ENCODE data around the gene NFYC.

The NFYC gene

DNA sequence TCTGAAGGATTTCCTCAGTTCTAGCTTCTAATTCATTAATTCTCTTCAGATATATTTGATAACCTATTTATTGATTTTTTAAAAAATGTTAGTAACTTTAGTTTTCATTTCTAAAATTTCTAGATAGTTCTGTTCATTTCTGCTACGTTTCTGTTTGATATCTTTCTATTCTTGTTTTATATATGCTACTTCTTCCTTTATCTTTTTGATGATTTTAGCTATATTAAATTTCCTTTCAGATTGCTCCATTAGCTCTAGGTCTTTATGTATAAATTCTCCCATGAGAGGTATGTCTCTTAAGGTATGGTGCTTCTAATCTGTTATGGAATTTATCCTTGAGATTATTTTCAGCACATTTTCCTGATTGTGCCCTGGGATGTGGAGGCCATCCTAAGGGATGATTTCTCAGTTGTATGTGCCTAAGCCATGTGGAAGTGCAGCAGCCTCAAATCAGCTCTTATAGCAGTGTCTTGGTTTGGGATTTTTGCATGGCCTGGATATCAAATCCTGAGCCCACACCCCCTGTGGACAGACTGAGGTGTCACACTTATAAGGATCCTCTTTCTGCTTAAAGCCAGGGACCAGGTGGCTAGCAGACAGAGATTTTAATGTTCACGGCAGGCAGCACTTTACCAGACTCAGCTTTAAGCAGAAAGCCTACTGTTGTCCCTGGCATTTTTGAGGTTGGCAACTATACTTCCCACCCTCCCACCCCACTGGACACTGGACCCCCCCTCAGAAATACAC is 85.9 kb downstream of the NFYC start:
- in situ Hi-C loops (cut with HindIII; ENCODE audit: low sequenced_read_pairs): no loop called here

DNA sequence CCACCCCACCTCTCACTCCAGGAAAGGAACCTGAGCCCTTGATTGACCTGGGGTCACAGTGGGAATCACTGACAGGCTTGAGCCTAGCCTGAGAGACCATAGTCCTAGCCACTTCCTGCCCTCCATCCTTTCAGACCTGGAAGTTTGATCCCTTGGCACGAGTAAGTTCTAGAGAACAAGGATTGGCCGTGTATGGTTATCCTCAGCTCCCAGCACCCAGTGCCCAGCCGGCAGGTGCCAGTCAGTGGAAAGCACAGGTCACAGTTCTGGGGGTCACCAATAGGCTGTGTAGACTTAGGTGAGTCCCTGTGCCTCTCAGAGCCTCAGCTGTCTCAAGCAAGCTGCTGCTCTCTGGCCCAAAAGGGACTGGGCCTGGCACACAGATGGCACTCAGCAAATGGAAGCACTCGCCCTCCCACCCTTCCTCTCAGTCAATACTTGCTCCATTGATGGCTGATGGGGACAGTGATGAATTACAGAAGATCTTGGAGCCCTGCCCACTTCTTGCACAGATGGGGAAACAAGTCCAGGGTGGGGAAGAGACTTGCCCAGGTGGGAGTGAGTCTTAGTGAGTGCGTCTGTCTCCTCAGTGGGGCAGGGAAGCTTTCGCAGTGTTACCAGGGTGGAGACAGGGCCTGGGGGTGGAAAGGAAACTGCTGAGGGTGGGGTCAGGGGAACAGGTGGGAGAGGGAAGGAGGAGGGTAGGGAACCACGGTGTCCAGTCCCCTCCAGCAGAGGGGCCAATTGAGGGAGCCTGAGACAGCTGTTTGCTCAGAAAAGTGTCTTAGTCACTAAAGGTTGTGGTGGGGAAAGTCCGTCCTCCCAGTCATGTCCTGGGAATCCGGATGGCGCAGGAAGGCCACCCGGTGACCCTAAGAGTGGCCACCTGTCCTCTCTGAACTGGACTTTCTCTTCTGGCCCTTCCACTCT is 89.4 kb downstream of the NFYC start:
- in situ Hi-C loops (cut with HindIII; ENCODE audit: low sequenced_read_pairs): no loop called here

DNA sequence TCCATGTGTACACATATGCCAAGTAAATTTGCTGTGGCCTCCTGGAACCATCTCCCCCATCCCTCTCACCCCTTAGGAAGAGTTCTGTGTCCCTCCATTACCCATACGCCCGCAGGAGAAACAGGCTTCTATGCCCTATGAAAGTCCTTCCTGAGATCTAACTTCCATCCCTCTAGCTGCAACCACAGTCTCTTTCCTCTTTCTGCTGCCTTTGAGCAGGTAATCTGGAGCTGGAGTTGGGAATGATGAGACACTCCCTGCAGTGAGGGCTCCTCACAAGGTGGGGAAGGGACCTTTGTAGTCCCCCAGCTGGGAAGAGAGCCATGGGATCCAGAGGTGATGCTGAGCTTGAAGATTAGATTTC is 90.1 kb downstream of the NFYC start:
- in situ Hi-C loops (cut with HindIII; ENCODE audit: low sequenced_read_pairs): no loop called here

DNA sequence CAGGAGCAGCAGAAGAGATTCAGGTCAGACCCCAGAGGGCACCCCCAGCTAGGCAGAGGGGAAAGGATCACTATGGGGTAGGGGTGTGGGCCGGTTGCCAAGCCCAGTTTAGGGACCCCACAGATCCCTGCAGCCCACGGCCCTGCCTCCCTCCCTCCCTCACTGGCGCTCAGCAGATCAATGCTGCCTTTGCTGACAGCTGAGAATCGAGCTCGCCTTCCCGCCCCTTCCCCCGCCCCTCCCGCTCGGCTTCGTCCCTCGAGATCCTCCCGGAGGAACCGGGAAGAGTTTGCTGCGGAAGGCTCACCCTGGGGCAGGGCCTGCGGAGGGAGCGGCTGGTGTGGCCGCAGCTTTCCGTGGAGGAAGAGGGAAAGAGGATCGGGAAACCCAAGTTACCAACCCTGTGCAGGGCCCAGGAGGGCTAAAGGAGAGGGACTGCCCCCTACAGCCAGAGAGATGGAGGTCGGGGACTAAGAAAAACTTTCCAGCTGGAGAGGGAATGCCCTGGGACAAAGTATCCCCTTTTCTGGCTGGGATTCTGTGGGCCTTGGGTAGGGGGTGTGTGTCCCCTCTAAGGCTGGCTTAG is 91.0 kb downstream of the NFYC start:
- in situ Hi-C loops (cut with HindIII; ENCODE audit: low sequenced_read_pairs): no loop called here

DNA sequence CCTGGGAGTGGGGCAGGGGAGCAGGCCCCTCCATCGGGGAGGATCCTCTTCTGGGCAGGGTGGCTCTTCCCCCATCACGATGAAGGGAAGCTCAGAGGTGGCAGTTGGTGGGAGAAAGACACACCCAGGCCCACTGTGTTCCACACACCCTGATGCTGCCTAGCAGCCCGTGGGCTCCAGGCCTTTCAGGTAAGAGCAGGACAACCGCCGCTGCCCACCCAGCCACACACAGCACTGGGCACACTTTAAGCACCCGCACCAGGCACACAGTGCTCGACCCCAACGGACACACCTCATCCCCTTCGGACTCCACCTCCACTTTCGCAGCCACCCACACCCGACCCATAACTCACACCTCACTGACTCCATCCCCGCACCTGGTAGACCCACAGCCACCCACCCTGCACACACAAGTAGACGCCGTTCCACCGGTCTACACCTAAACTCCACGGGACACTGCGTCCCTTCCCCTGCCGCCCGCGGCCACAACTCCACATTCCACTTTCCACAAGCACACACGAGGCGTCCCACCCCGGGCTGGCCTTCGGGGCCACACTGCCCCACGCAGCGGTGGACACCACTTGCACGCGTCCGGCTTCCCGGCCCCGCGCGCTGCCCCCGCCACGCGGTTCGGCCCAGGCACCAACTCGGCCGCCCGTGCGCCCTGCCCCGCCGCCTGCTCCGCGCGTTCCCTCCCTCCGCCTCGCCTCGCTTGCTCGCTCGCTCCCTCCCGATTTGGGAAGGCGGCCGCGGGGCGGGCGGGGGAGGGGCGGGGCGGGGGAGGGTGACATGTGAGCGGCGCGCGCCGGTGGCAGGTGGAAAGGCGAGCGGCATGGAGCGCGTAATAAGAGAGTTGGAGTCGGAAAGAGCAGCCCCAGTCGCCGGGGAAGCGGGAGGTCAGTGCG is 91.7 kb downstream of the NFYC start, which contains the start of gene KCNQ4:
Gene KCNQ4, plus strand, starts transcription at position 787 of the 905 bp plus-strand sequence. CDS start 307 bp downstream, outside the sequence.
- in situ Hi-C loops (cut with HindIII; ENCODE audit: low sequenced_read_pairs): no loop called here

DNA sequence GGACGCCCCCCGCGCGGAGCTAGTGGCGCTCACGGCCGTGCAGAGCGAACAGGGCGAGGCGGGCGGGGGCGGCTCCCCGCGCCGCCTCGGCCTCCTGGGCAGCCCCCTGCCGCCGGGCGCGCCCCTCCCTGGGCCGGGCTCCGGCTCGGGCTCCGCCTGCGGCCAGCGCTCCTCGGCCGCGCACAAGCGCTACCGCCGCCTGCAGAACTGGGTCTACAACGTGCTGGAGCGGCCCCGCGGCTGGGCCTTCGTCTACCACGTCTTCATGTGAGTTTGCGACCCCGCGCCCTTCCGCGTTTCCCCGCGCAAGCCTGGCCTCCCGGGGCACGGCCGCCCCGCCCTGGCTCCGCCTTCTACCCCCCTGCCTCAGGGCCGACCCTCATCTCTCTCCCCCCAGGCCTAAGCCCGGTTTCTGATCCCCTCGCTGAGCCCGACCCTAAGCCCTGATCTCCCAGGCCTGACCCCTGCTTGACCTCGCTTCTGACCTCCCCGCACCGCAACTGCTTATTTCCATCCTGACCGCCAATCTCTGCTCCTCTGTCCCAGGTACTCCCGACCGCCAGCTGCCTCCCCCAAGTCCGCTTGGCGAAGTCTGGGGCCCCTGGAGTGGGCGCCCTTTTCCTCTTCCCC is 92.8 kb downstream of the NFYC start:
- in situ Hi-C loops (cut with HindIII; ENCODE audit: low sequenced_read_pairs): no loop called here

DNA sequence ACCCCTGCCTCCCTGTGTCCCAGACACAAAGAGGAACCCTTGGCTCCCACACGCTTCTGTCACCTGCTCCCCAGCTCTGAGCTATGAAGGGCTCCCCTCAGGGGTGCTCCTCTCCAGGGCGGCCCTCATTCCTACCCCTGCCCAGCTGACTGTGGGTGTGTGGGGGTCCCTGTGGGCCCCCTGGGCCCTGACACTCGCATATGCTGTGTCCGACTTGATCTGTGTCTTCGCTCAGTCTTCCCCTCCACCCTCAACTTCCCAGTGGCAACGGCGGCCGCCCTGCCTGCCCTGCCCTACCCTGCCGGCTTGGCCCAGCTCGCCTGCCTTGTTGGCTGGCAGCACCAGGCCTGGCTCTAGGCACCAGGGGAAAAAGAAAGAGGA is 93.3 kb downstream of the NFYC start:
- in situ Hi-C loops (cut with HindIII; ENCODE audit: low sequenced_read_pairs): loop anchor here (5.0 kb wide), 2 partner anchors 38 to 62 kb away; no protein-coding TSS in a partner anchor

DNA sequence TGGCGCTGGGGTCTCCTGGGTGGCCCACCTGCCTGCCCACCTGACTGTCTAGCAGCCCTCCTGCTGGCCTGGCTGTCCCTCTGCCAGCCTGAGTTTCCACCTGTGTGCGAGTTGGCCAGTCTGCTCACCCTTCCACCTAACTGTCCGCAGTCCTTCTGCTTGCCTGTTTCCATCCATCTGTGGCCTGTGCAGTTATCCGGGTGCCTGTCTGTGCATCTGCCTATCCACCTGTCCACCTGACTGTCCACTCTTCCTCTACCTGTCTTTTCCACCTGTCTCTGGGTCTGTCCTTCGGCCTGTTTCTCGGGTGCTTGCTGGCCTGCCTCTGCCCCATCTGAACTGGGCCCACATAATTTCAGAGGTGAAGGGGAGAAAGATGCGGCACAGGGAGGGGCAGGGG is 93.9 kb downstream of the NFYC start:
- in situ Hi-C loops (cut with HindIII; ENCODE audit: low sequenced_read_pairs): loop anchor here (5.0 kb wide), 2 partner anchors 37 to 63 kb away; no protein-coding TSS in a partner anchor

DNA sequence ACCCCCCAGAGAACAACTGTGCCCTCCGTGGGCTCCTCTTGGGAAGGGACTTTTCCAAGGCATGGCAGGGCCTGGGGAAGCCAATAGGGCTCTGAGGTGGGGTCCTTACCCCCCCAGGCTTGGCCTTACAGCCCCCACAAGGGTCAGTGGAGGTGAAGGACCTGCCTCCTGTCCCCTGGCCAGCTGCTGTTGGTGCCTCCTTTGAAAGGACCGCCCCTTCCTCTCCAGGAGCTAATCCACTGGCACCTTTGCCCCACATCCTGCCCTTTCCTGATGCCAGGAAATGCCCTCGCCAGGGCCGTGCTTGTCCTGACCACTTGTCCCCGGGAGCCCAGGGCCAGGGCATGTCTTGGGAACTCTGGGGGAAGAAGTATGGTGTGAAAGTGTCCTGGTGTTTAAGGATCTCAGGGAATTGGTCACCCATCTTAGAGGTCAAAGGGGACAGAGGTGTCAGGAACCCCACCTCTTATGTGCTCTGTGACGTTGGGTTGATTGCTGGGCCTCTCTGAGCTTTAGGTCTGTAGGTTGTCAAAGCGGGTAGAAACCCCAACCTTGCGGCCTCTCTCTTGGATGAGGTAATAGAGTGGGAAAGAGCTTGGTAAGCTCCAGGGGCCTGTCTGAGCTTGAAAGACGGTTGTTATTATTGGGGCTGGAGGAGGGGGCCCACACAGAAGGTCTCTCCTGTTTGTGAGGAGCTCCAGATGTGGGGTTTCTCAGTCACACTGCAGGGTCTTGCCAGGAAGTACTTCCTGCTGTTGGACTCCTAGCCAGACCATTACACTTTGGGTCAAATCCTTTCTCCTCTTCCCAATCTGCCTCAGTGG is 94.9 kb downstream of the NFYC start:
- in situ Hi-C loops (cut with HindIII; ENCODE audit: low sequenced_read_pairs): loop anchor here (5.0 kb wide), 2 partner anchors 36 to 64 kb away; no protein-coding TSS in a partner anchor

DNA sequence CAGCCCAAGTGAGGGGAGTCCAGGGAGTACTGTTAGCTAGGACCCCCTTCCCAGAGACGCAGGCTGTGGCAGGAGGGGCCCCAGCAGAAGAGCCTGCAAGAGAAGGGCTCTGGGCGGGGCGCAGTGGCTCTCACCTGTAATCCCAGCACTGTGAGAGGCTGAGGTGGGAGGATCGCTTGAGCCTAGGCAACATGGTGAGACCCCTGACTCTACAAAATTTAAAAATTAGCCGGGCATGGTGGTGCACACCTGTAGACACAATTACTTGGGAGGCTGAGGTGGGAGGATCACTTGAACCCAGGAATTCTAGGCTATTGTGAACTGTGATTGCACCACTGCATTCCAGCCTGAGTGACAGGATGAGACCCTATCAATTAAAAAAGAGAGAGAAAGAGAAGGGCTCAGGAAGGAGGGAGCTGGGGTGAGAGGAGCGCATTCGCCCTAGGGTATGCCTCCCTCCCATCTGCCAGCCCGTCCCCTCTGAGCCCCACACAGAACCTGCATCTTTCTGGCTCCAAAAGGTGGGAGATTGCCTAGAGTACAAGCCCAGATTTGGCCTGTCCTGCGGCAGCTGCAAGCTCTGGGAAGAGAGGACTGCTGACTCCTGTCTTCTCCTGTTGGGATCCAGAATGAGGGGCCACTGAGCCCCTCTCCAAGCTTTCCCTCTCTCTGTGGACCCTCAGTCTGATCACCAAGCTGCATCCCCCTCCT is 95.6 kb downstream of the NFYC start:
- in situ Hi-C loops (cut with HindIII; ENCODE audit: low sequenced_read_pairs): loop anchor here (5.0 kb wide), 2 partner anchors 35 to 65 kb away; no protein-coding TSS in a partner anchor

DNA sequence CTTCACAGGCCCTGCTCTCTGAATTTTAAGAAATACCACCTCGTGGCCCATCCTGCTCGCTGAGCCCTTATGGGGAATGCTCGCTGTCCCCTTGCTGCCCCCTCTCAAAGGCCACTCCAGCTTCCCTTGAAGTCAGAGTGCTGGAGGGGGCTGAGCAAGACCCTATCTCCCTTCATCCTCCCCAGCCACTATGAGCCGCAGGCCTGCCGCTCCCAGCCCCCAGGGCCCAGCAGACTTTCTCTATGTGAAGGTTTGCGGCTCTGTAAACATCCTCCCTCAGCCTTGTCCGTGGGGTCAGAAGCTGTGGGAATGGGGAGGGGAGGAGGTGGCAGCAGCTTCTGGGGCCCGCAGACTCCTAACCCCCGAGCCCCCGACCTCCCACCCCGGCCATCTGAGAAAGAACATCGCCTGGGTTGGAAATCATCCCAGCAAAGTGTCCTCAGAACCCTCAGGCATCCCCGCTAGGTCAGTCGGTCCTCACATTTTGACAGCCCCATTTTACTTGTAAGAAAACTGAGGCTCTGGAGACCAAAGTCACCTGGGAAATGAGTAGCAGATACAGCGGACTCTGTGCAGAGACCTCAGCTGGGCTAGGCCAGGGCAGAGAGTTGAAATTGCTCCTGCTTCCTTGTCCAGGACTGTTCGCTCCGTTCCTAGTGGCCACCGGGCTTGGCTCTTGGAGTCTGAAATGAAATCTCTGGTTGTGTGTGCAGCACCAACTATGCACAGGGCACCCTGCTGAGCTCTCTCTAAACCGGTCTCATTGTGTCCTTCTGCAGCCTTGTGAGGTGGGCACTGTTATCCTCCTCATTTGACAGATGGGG is 96.4 kb downstream of the NFYC start:
- in situ Hi-C loops (cut with HindIII; ENCODE audit: low sequenced_read_pairs): loop anchor here (5.0 kb wide), 2 partner anchors 34 to 66 kb away; no protein-coding TSS in a partner anchor

DNA sequence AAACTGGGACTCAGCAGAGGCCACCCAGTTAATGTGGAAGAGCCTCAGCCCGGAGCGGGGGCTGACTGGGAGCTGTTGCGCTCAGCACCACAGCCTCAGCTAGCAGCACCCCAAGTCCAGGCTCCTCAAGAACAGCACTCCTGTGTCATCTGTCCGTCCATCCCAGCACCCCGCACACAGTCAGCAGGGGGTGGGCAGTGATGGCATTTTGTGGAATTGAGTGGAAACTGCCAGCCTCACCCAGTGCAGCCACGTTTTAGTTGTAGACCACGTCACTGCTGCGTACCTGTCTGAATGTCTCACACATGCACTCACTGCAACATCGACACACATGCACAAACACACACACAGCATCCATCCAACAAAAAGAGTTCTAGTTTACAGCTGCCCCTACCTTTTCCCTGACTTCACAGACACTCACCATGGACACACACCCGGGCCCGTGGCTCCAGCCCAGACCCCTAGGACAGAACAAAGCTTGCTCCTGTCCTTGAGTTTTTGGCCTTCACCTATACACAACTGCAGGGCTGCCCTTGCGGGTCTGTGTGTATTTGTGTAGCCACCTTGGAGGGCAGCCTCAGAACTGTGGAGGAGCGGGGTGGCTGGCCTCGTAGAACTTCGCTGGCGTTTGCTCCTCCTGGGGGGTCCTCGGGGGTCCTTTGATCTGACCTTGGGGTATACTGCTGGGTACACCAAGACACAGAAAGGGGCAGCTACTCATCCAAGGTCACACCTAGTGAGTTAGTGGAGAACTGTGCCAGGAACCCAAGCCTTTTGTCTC is 97.2 kb downstream of the NFYC start:
- in situ Hi-C loops (cut with HindIII; ENCODE audit: low sequenced_read_pairs): loop anchor here (5.0 kb wide), 2 partner anchors 34 to 66 kb away; no protein-coding TSS in a partner anchor

DNA sequence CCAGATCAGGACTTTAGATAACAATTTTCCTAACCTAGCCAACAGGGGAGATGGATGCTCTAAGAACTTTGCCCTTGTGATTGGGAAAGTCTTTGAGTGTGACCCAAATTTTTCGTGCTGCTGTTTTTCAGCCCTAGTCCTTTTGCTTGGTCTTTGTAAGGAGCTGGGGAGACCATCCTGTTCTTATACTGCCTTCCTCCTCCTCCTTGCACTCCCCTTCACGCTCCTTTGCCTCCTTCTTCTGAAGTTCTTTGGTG is 97.8 kb downstream of the NFYC start:
- in situ Hi-C loops (cut with HindIII; ENCODE audit: low sequenced_read_pairs): loop anchor here (5.0 kb wide), 2 partner anchors 33 to 67 kb away; no protein-coding TSS in a partner anchor

DNA sequence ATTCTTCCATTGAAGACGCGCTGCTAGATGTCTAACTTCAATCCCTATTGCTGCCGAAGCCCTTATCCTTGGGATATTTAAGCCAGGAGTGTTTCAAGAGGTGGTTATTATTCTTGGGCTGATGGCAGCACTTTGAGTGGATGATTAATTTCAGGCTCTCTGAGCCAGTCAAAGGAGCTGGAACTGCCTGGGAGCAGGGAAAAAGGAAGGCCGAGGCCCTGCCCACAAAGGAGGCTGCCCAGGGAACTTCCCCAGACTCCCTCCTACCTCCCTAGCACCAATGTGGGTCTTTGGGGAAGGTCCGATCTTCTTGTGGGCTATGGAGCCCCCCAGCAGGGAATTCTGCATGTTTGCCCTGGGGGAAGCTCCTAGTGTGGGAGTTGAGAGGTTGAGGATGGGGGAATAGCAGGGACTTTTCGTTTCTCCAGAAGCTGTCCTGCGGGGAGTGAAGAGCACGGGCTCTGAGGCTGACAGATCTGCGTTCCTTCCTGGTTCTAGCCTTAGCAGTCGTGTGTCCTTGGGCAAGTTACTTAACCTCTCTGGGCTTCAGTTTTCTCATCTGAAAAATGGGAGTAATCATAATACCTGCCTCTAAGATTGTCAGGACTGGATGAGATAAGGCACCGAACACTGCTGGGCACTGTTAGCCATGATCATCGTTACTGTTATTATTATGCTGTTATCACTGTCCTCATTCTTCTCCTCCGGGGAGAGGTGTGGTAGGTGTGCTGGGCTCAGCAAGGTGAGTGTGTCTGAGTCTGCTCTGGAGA is 98.3 kb downstream of the NFYC start:
- in situ Hi-C loops (cut with HindIII; ENCODE audit: low sequenced_read_pairs): loop anchor here (5.0 kb wide), 2 partner anchors 32 to 68 kb away; no protein-coding TSS in a partner anchor

DNA sequence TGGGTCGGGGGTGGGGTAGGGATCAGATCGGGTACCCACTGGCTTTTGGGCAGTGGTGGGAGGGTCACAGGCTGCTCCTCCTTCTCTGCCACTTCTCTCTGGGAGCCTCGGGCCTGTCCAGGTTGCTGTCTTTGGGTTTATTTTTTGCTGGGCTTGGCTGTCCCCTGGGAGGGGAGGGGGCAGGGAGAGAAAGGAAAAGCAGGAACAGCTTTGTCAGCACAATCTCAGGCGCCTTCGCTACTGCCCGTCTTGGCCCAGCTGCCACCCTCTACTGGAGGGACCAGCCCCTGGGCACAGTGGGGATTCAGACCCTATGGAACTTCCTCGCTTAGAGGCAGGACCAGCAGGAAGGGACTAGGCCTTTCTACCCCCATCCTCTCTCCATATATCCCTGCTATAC is 100.5 kb downstream of the NFYC start:
- in situ Hi-C loops (cut with HindIII; ENCODE audit: low sequenced_read_pairs): no loop called here

DNA sequence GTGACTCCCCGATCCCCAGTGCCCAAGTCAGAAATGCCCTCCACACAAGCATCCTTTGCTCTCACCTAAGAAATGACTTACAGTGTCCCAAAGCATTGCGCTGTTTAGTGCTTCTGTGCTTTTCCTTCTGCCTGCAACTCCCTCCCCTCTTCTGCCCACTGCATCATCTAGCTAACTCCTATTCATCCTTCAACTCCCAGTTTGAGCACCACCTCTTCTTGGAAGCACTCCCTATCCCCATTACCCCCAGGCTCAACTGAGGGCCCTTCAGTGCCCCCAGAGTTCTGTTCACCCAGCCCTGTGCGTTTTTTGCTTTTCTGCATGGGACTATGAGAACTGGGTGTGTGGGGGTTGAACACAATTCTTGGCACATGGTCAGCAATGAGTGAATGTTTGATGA is 102.1 kb downstream of the NFYC start:
- in situ Hi-C loops (cut with HindIII; ENCODE audit: low sequenced_read_pairs): no loop called here

Measured in endothelial cell of hepatic sinusoid (primary cell).